TTC549 (cell line): ENCODE measurements around the gene CNTNAP2.
"Not testable (repeated sequence)": the region's sequence is repeated elsewhere in the genome, so short reads cannot be mapped to it uniquely, and the experiment has no call there.

ENCODE experiments used
- FAIRE-seq: peaks from 2 replicates; lab custom pipeline; 2012; peaks lifted over from hg19 to GRCh38; lab: Jason Lieb, UNC

CNTNAP2 gene

DNA sequence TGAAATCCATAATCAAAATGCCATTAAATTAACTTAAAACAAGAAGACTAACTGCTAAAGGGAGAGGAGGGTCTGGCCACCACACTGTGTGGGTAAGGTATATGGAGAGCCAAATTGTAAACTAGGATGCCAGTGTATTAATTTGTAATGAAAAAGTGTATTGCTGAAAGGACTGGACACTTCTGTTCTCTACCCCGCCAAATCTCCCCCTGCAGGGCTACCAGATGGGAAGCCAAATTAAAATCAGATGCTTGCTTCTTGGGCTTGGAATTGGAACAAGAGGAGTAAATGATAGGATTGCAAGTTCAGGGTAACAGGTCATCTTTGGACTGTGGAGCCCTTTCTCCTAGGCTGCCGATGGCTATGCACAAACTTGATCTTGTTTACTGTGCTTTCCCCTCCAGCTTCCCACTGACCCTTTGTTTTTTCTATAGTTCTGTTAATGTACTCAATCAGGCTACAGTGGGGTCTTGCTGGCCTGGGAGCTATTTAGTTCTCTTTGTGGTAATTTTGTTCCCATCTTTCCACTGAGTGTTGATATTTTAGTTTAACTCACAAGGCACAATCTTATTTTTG is 1541.9 kb downstream of the CNTNAP2 start:
- no peak for FAIRE-seq

DNA sequence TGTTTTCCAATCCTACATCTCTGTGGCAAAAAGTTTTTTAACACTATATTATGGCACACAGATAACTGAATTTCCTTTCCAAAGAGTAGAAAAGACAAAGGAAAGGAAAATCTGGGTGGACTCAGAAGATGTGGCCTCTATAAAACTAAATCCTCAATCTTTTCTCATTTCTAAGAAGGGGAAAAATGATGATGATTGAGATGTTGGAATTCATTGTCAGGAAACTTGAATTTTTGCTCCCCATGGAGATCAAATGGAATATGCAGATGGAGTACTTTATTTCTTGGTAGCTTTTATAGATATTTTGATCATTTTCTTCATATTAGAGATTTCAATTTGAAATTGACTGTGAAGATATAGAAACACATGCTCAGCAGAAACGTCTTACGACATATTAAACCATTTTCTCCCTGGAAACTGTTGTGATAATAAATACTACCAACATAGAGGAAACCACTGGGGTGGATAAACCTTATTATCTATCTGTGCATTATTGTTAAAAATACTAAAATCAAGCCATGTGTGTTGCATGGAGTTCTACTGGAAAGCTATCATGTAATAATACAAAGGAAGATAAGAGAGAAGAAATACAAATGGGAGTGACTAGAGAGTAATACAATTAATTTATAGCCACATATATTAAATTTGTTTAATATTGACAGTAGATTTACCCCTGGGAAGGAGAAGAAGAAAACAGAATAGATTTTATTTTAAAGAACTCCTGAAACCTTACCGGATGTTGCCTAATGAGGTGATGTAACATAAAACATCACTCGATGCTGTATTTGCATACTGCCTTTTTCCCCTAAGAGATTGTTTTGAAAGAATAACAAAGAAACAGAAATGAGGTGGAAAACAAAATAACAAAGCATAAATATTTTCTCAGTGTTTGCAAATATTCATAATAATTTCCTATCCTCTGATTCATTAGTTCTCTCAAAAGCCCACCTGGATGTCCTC is 1542.7 kb downstream of the CNTNAP2 start:
- FAIRE-seq = no peak

DNA sequence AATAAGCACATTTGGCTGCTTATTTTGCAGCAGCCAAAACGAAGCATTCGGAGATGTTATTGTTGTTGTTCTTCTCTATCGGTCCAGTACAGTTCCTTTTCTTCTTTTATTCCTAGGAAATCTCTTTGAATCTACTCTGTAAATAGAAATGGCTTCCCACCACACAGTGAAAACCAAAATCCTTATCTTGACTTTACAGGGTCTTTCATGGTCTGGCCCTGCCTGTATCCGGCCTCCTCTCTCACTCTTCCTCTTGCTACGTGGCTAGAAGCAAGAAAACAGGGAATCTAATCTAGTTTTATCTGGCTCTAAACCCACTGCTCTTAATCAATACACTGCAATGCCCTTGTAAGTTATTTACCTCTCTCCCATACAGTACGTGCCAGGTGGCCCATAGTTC is 1547.9 kb downstream of the CNTNAP2 start:
- FAIRE-seq = no peak

DNA sequence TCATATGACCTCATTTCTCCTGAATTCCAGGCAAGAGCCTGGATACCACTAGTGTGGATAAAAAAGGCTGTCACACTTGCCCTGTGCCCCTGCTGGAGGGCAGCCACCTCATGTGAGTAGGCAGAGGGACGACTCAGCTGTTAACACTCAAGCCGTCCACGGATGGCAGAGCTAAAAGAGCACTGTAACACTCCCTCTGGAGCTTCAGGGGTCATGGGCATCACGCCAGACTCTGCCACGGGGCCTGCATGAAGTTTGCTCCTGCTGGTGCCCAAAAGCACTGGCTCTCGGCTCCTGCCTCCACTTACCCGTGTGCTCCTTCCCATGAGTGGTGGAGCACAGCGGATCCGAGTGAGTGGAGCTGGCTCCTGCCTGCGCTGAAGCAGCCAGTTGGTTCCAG is 1554.2 kb downstream of the CNTNAP2 start:
- no peak for FAIRE-seq

DNA sequence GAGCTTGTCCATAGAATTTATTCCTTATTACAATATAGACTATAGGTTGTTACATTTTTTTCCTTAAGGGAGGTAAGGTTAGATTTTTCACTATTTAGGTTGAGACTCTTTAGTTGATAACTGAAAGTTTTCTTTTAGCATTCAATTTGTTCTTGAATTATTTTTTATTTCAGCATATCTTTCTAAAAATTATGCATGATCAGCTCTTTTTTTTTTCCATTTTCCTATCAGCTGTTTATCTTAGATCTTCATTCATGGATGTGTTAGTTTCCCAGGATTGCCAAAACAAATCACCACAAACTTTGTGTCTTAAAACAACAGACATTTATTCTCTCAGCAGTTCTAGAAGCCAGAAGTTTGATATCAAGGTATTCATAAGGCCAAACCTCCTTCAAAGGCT is 1558.1 kb downstream of the CNTNAP2 start:
- no peak for FAIRE-seq

DNA sequence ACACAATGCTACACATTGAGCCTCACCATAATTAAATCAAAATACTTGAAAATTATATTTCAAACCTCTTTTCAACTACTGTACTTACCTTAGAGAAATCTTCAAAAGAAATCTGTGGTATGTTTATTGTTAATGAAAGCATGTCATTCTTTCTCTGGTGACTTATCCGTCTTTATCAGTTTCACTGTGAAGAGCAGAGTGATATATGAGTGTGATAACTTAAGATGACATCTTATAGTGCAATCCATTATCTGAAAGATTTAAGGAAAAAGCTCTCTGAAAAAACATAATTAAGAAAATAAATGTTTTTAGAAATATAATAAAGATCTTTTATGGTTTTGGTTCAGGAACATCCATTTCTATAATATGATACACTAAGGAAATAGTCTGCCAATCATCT is 1562.3 kb downstream of the CNTNAP2 start:
- FAIRE-seq = no peak

DNA sequence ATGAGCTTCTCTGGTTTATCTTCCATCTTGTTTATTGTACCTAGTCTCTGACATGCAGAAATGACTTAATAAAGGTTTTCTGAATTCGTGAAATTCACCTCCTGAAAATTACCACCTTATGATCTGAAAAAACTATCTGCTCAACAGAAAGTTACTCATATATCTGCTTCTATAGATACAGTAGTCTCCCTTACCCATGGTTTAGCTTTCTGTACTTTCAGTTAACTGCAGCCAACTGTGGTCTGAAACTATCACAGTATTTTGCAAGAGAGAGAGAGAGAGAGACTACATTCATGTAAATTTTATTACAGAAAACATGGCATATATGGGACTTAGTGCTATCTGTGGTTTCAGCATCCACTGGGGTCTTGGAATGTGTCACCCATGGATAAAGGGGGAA is 1564.9 kb downstream of the CNTNAP2 start:
- no peak for FAIRE-seq

DNA sequence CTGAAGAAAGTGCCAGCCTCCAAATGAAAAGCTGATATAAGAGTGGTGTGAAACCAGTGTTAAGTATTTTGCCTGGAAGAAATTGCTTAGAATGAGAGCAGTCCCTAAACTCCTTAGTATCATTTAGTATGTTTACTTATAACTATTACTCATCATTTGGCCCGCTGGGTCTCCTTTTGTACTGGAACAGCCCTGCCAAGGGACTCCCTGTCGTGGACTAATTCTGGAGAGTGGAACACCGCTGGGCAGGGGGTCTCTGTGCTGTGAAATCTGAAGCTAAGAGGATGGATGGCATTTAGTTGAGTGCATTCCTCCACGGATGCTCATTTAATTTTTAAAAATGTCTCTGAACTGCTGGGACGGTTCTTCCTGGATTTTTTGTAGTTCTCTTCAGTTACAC is 1584.1 kb downstream of the CNTNAP2 start:
- FAIRE-seq = no peak

DNA sequence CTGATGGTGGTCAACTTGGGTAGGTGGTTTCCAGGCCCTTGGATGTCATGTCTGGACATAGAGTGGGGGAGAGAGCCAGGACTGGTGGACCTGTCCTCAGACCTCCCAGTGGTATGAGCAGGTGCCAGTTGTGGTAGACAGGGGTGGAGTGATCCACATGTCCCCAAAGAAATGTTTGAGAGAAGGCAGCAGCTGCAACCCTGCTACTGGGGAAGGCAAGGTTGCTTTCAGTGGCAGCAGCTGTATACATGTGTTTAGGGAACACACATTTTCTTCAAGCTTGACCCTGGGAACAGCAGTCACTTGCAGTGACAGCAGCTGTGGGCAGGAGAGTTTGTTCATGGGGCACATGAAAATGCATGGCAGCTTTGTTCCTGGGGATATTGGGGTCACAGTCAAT is 1591.3 kb downstream of the CNTNAP2 start:
- FAIRE-seq = no peak

DNA sequence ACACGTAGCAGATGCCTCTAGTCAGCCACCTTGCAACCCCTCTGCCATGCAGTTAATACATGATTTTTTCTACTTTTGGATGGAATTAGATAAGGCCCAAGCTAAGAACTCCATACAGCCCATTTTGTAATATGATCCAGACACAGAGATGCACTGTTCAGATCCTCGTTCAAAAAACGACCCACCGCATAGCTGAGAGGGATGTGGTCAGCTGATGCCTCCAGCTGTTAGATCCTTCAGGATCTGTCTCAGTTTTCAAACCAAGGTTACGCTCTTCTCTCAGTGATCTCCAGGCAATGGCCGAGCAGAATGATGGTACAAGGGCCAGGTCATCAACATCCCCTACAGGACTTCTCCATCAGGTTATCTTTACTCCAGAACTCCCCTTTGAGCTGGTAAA is 1592.3 kb downstream of the CNTNAP2 start:
- no peak for FAIRE-seq

DNA sequence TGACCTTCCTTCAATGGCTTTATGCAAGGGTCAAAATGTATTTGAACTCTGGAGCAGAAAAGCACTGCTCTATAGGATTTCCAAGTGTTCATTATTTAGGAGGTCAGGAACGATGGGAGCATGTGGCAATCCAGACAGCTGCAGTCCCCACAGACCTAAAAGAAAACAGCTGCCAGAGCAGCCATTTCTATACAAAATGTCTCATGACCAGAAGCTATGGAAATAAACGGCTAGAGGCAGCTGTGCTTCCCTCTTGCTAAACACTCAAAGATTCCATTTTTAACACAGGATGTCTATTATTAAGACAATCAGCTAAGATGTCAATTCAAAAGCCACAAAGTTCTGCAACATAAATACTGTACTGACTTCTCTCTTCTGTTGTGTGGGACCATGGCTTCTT is 1594.8 kb downstream of the CNTNAP2 start:
- no peak for FAIRE-seq

DNA sequence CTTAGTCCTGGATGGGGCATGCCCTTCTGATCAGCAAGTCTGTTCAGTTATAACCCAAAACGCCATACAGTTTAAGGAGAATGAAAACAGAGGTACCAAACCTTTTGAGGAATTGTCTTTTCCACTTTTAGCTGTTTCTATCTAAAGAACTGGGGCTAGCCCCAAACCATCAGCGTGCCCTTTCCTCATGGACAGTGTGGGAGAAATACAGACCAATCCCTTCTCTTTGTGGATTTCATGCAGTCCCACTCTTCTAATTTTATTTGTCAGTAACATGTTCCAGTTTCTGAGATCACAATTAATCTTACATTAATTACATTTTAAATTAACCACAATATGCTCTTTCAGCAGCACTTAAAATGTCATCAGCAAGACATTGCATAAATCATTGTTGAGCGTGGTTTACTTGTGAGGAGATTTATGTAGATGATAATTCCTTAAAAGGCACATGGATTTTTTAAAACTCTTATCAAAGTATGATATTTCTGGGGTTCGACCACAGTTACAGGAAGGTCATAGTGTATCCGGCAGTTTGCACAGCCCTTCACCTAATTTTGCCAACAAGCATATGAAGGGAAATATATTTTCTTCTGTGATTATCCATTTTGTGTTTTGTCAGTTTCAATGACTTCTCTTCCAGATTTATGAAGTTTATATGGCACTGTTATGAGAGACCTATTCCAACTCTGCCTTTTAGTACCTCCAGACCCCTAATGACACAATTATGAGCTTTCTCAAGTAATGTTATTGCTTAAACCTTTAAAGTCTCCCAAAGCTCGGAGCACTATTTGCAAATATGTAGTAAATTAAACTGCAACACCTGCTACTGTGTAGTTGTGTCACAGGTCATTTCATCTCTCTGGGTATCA is 1605.6 kb downstream of the CNTNAP2 start:
- FAIRE-seq = no peak

DNA sequence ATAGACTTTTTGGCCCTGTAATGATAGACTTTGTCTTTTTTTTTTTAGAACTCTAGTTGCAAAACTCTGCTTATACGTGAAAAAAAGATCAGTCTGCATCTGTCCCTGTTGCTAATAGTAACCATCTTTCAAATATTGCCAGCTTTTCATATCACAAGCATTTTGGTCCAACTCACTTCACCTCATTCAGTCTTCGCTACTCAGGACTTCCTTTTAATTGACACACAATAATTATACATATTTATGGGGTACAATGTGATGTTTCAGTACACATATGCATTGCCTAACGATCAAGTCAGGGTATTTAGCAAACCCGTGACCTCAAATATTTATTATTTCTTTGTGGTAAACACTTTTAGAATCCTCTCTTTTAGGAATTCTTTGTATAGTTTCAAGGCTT is 1606.9 kb downstream of the CNTNAP2 start:
- no peak for FAIRE-seq

DNA sequence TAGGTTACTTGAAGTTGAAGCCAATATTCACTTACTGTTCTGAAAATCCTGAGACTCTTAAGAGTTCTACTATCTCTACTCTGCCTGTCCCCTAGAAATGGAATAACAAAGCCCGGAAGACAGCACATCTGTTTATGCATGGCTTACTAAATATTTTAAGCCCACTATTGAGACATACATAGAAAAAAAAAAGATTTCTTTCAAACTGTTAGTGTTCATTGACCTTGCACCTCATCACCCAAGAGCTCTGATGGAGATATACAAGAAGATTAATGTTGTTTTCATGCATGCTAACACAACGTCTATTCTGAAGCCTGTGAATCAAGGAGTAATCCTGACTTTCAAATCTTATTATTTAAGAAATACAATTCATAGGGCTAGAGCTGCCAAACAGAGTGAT is 1614.7 kb downstream of the CNTNAP2 start:
- FAIRE-seq = no peak

DNA sequence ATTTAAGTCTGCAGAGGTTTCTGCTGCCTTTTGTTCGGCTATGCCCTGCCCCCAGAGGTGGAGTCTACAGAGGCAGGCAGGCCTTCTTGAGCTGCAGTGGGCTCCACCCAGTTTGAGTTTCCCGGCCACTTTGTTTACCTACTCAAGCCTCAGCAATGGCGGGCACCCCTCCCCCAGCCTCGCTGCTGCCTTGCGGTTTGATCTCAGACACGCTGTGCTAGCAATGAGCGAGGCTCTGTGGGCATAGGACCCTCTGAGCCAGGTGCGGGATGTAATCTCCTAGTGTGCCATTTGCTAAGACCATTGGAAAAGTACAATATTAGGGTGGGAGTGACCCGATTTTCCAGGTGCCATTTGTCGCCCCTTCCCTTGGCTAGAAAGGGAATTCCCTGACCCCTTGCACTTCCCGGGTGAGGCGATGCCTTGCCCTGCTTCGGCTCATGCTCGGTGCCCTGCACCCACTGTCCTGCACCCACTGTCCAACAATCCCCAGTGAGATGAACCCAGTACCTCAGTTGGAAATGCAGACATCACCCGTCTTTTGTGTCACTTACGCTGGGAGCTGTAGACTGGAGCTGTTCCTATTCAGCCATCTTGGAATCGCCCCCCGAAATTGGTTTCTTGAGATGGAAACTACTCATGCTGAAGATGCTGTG is 1621.1 kb downstream of the CNTNAP2 start:
- FAIRE-seq = not testable (repeated sequence)

DNA sequence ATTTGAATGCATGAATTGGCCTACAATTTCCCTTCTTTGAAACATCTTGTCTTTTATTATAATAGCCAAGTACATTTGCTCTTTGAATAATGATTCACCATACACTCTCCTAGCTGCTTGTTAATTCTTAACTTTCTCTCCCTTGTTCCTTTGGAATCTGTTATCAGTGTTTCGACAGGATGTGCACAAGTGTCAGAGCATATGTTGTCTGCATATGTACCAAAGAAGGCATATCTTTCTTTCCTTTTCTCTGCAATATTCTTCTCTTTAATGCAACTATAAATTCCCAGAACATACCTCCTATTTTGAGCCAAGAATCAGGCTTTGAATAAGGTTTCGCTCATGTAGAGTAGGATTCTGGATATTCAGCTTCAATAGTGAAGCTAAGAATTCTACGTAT is 1625.7 kb downstream of the CNTNAP2 start:
- FAIRE-seq = no peak

DNA sequence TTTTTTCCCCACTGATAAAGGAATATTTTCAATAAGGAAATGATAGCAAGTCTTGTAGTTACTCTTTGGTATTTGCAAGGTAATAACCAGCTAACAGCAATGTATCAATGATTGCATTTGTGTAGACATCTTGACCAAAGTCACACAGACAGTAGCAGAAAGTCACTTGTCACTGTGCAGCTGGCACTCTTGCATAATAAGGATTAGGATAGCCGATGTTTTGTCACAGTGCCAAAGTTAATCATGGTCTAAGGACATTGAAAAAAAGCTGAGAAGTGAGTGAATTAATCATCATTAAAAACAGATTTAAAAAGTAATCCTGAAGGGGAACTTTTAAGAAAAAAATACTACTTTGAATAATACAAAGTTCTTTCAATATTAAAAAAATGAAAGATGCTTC is 1639.7 kb downstream of the CNTNAP2 start:
- no peak for FAIRE-seq

DNA sequence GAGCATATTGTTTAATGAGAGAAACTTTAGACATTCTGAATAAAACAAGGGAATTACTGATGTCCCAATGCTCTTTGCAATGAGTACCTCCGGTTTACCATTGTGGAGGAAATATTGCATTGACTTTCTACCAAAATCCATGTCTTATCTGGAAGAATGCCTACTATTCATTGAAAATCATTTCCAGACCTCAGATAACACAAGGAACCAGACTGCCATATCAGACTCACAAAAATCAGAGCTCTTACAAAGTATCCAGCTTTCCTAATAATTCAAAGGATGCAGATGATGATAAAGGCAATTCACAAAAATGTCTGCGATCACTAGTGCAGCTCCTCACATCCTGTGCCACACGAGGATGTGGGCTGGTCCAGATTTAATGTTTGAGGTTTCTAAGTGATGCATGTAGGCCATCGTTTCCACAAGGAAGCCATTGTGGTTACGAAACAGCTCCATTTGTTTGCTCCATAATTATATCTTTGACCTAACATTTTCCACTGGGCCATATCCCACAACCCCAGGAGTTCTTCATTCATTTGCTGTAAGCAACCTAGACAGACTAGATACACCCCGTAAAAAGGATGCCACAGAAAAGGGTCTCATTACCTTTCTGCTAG is 1642.8 kb downstream of the CNTNAP2 start:
- no peak for FAIRE-seq

DNA sequence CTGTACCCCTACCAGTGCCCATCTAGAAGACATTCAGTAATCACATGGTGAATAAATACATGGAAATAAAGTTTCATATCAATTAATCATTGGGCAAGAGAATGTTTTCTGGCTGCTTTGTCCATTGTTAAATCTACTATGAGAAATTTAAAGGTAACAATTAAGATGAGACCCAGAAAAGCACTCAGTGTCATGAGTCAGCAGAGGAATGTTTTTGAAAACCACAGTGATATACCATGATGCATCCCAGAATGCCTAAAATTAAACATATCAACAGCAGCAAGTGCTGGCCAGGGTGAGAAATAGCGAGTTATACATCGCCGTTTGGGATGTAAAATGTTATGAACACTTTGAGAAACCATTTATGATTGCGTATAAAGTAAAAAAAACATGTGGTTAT is 1648.7 kb downstream of the CNTNAP2 start:
- FAIRE-seq = no peak

DNA sequence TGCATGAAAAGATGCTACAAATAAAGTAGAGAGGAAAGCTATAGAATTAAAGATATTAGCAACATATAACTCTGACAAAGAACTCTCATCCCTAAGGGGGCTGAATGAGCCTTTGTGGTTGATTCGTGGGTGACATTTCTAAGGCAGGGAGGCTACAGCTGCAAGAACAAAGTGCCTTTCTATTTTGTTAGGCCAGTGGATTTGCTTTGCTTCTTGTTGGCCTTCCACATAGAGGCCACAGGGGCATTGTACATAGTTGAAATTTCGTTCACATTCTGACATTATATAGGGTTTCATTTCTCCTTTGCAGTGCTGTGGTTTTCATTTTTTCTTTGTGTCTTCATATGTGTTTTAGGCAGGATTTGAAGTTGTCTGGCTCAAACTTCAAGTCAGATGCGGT is 1654.7 kb downstream of the CNTNAP2 start:
- no peak for FAIRE-seq

DNA sequence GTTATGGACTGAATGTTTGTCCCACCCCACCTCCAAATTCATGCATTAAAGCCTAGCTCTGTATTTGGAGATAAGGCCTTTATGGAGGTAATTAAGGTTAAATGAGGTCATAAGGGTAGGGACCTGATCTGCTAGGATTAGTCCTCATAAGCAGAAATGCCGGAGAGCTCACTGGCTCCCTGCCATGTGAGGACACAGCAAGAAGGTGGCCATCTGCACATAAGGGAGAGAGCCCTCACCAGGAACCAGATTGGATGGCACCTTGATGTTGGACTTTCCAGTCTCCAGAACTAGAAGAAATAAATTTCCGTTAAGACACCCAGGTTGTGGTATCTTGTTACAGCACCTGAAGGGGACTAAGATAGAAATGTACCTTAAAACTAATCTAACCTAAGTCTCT is 1657.9 kb downstream of the CNTNAP2 start:
- no peak for FAIRE-seq
